ENCODE data around the gene ADPRHL1.

Gene ADPRHL1

GRCh38 chr13:113411216-113412023, 41.9 kb downstream of the ADPRHL1 start:
- no peak overlapping the region for H2AFZ ChIP-seq (ENCODE audit: low read length)
- no peaks in the 10 kb centered on the region for H3K36me3 ChIP-seq (ENCODE audit: insufficient read depth, low read length)
- H4K20me1 ChIP-seq (ENCODE audit: insufficient read depth, low read length, poor library complexity, severe bottlenecking): no peaks in the 10 kb centered on the region
- no peaks in the 10 kb centered on the region for H3F3A ChIP-seq (ENCODE audit: low read depth)
- no peaks in the 10 kb centered on the region for H3K27me3 ChIP-seq (ENCODE audit: insufficient read depth, low read length, poor library complexity, severe bottlenecking)
- H3K9ac ChIP-seq (ENCODE audit: low read depth, low read length, poor library complexity, severe bottlenecking): no peak overlapping the region
- H3K4me2 ChIP-seq (ENCODE audit: low read depth, low read length, poor library complexity, severe bottlenecking): no peak overlapping the region
- H3K4me1 ChIP-seq (ENCODE audit: insufficient read depth, low read length, poor library complexity, severe bottlenecking): no peaks in the 10 kb centered on the region
- H3K4me3 ChIP-seq (ENCODE audit: low read length, poor library complexity, severe bottlenecking): no peak overlapping the region
- no peaks in the 10 kb centered on the region for H3K9me3 ChIP-seq (ENCODE audit: insufficient read depth, low read depth, low read length)
- no peaks in the 10 kb centered on the region for H3K79me2 ChIP-seq (ENCODE audit: insufficient read depth, low read length)
- no peaks in the 10 kb centered on the region for H3K9me2 ChIP-seq (replicated peaks; ENCODE audit: low read depth, low read length)
- TF ChIP-seq EZH2phosphoT487 (IDR thresholded peaks at IDR 0.05; ENCODE audit: borderline replicate concordance) (no peak), CTCF (conservative IDR thresholded peaks at IDR 0.05; ENCODE audit: low read length) (no peak)

- Histone ChIP-seq H3K36me3 (ENCODE audit: insufficient read depth, low read length) (no peaks in the 10 kb centered on the region), H3K27me3 (ENCODE audit: insufficient read depth, low read length, poor library complexity, severe bottlenecking) (no peaks in the 10 kb centered on the region), H3K9ac (ENCODE audit: low read depth, low read length, poor library complexity, severe bottlenecking) (no peak overlapping the region), H3K9me3 (ENCODE audit: insufficient read depth, low read depth, low read length) (no peaks in the 10 kb centered on the region), H3K79me2 (ENCODE audit: insufficient read depth, low read length) (no peaks in the 10 kb centered on the region), H3K4me1 (ENCODE audit: insufficient read depth, low read length, poor library complexity, severe bottlenecking) (no peaks in the 10 kb centered on the region), H3K4me3 (ENCODE audit: low read length, poor library complexity, severe bottlenecking) (no peak overlapping the region), H3F3A (ENCODE audit: low read depth) (no peaks in the 10 kb centered on the region), H2AFZ (ENCODE audit: low read length) (no peak overlapping the region), H3K9me2 (replicated peaks; ENCODE audit: low read depth, low read length) (no peaks in the 10 kb centered on the region), H3K4me2 (ENCODE audit: low read depth, low read length, poor library complexity, severe bottlenecking) (no peak overlapping the region), H4K20me1 (ENCODE audit: insufficient read depth, low read length, poor library complexity, severe bottlenecking) (no peaks in the 10 kb centered on the region)
- no peak for TF ChIP-seq CTCF (conservative IDR thresholded peaks at IDR 0.05; ENCODE audit: low read length)
Measured at GRCh38 chr13:113410472-113411201, 42.7 kb downstream of the ADPRHL1 start.

- no peaks in the 10 kb centered on the region for H3K9me2 ChIP-seq (replicated peaks; ENCODE audit: low read depth, low read length)
- H3K79me2 ChIP-seq (ENCODE audit: insufficient read depth, low read length): no peaks in the 10 kb centered on the region
- no peaks in the 10 kb centered on the region for H3K27me3 ChIP-seq (ENCODE audit: insufficient read depth, low read length, poor library complexity, severe bottlenecking)
- no peaks in the 10 kb centered on the region for H3K4me1 ChIP-seq (ENCODE audit: insufficient read depth, low read length, poor library complexity, severe bottlenecking)
- no peaks in the 10 kb centered on the region for H3F3A ChIP-seq (ENCODE audit: low read depth)
- no peaks in the 10 kb centered on the region for H3K36me3 ChIP-seq (ENCODE audit: insufficient read depth, low read length)
- no peaks in the 10 kb centered on the region for H4K20me1 ChIP-seq (ENCODE audit: insufficient read depth, low read length, poor library complexity, severe bottlenecking)
- H2AFZ ChIP-seq (ENCODE audit: low read length): no peak overlapping the region
- no peak overlapping the region for H3K4me3 ChIP-seq (ENCODE audit: low read length, poor library complexity, severe bottlenecking)
- no peaks in the 10 kb centered on the region for H3K9me3 ChIP-seq (ENCODE audit: insufficient read depth, low read depth, low read length)
- TF ChIP-seq CTCF (conservative IDR thresholded peaks at IDR 0.05; ENCODE audit: low read length) (no peak), EZH2phosphoT487 (IDR thresholded peaks at IDR 0.05; ENCODE audit: borderline replicate concordance) (no peak)
- H3K9ac ChIP-seq (ENCODE audit: low read depth, low read length, poor library complexity, severe bottlenecking): no peak overlapping the region
- H3K4me2 ChIP-seq (ENCODE audit: low read depth, low read length, poor library complexity, severe bottlenecking): no peak overlapping the region
Measured at GRCh38 chr13:113408562-113408961, 44.7 kb downstream of the ADPRHL1 start.

Data from Loucy (cell line).